Fibroblast of gingiva (primary cell): Measurements from ENCODE around the gene STK17B.
"Not testable (repeated sequence)": the region's sequence is repeated elsewhere in the genome, so short reads cannot be mapped to it uniquely, and the experiment has no call there.

ENCODE experiments used
- DNase-seq: peaks from one replicate; pipeline ENCODE4 v3.0.0-alpha.2; 2011; ENCODE audit warnings: low read depth

STK17B gene

GRCh38 chr2:196112418-196113034 is 58.9 kb downstream of the STK17B start:
- DNase-seq = peak; percentile 93

GRCh38 chr2:196108604-196109003 is 62.8 kb downstream of the STK17B start:
- no peak for DNase-seq

GRCh38 chr2:196105951-196106350 is 65.4 kb downstream of the STK17B start:
- DNase-seq = peak; percentile 42

GRCh38 chr2:196104066-196104465 is 67.3 kb downstream of the STK17B start:
- DNase-seq = no peak

- DNase-seq = no peak
Measured at GRCh38 chr2:196103626-196104025, 67.8 kb downstream of the STK17B start.

GRCh38 chr2:196101325-196101991 is 69.9 kb downstream of the STK17B start:
- DNase-seq = peak; percentile 11

GRCh38 chr2:196099916-196100315 is 71.5 kb downstream of the STK17B start:
- DNase-seq = no peak

- DNase-seq = no peak
Measured at GRCh38 chr2:196097864-196098660, 73.3 kb downstream of the STK17B start.

- DNase-seq = no peak
Measured at GRCh38 chr2:196096982-196097745, 74.2 kb downstream of the STK17B start.

GRCh38 chr2:196096264-196096663 is 75.1 kb downstream of the STK17B start:
- DNase-seq = no peak

- not testable (repeated sequence) for DNase-seq
Measured at GRCh38 chr2:196089448-196089847, 81.9 kb downstream of the STK17B start.

- DNase-seq = peak; percentile 81
Measured at GRCh38 chr2:196088203-196088602, 83.2 kb downstream of the STK17B start.

- no peak for DNase-seq
Measured at GRCh38 chr2:196086517-196087368, 84.6 kb downstream of the STK17B start.

- no peak for DNase-seq
Measured at GRCh38 chr2:196083601-196084000, 87.8 kb downstream of the STK17B start.
